ENCODE results near the gene ESR2.

The ESR2 gene

DNA sequence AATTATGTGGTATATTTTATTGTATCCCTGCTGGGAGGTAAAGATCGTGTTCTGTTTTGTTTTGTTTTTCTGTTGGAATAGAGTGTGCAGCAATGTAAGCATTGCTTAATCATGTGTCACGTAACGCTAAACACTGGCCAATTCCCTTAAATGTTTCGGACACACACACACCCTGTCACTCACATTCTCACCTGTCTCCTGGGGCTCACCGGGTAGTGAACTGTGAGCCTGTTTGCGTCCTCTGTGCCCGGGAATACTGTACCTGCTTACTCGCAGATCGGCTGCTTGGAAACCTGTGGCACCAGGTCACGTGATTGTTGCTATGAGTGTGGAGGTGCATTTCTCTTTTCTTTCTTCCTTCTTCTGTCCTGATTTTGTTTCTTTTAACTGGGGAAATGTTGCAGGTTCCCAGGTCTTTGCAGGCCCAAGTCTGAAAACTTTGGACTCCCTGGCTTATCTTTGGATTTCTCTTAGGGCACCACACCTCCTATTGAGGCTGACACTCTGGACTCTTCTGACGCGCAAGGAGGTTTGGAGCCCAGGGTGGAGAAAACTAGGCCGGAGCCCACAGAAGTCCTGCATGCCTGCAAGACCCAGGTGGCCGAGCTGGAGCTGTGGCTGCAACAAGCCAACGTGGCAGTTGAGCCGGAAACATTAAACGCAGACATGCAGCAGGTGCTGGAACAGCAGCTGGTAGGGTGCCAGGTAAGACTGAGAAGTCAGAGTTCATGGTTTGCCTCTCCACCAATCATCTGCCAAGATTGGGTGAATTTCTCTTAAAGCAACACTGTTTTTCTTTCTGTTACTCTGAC is 181.1 kb downstream of the ESR2 start:
- no peak for TF ChIP-seq GATA1 (IDR thresholded peaks at IDR 0.05; ENCODE audit: low read depth, low read length)
- TF ChIP-seq POLR2A (IDR thresholded peaks at IDR 0.05; ENCODE audit: low read length) = no peak
- DNase-seq = no peak

- TF ChIP-seq GATA1 (IDR thresholded peaks at IDR 0.05; ENCODE audit: low read depth, low read length) (no peak), POLR2A (IDR thresholded peaks at IDR 0.05; ENCODE audit: low read length) (no peak)
- DNase-seq = no peak
Observed at GRCh38 chr14:64110802-64111201, 183.4 kb downstream of the ESR2 start.

- no peak for DNase-seq
- no peak for TF ChIP-seq POLR2A (IDR thresholded peaks at IDR 0.05; ENCODE audit: low read length)
- no peak for TF ChIP-seq GATA1 (IDR thresholded peaks at IDR 0.05; ENCODE audit: low read depth, low read length)
Observed at GRCh38 chr14:64109819-64110554, 184.2 kb downstream of the ESR2 start.

GRCh38 chr14:64107438-64107837 is 186.7 kb downstream of the ESR2 start:
- TF ChIP-seq POLR2A (IDR thresholded peaks at IDR 0.05; ENCODE audit: low read length) = no peak
- no peak for DNase-seq

DNA sequence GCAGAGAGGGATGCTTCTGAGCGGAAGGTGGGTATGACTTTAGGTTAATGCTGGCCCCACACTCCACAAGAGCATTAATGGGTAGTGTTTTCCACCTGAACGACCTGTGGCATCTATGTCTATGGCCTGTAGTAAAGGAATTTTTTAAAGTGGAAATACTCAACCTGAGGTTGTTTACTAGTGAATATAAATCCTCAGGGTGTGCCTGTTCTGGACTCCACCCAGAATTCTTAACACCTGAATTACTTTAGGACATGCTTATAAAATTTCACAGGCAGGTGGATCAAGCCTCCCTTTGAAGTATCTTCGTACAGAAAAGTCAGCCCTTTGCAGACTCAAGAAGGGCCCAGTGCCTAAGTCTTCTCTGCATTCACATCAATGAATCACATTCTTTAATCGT is 196.1 kb downstream of the ESR2 start:
- TF ChIP-seq POLR2A (IDR thresholded peaks at IDR 0.05; ENCODE audit: low read length) (no peak), GATA1 (IDR thresholded peaks at IDR 0.05; ENCODE audit: low read depth, low read length) (no peak)
- no peak for DNase-seq

GRCh38 chr14:64095620-64096019 is 198.6 kb downstream of the ESR2 start:
- no peak for TF ChIP-seq GATA1 (IDR thresholded peaks at IDR 0.05; ENCODE audit: low read depth, low read length)
- TF ChIP-seq POLR2A (IDR thresholded peaks at IDR 0.05; ENCODE audit: low read length) = no peak
- no peak for DNase-seq

DNA sequence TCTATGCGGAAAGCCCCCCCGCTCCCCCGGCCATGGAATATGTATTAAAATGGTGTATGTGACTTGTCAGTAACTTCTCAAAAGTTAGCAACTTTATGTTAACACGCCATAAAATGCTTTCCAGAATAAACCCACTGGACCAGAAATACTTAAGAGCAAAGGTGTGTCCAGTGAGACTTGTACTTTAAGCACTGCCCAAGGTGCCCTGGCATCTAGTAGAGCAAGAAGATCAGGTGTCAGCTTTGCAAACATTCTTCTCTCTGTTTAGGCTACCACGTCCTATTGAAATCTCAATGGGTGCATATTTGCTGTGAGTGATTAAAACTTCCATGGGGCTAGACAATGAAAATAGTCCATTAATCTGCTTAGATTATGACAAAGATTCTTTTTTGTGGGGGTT is 201.2 kb downstream of the ESR2 start:
- DNase-seq = no peak
- TF ChIP-seq GATA1 (IDR thresholded peaks at IDR 0.05; ENCODE audit: low read depth, low read length) (no peak), POLR2A (IDR thresholded peaks at IDR 0.05; ENCODE audit: low read length) (no peak)

DNA sequence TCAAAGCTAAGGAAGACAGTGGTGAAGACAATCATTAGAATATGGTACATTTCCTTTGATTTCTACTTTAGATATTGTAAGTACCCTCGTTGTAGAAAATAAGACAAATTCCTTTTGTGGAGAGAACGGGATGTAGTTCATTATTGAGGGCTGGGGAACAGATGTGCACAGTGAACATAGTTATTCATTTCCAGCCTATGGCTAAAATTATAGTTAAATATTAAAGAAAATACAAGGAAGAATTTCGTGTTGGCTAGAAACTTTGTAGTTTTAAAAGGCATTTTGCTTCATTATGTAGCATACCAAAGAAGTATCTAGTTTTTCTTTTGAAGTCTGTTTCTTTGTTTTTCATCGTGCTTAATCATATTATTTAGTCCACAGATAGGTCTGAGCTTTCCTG is 201.8 kb downstream of the ESR2 start:
- no peak for DNase-seq
- TF ChIP-seq POLR2A (IDR thresholded peaks at IDR 0.05; ENCODE audit: low read length) (no peak), GATA1 (IDR thresholded peaks at IDR 0.05; ENCODE audit: low read depth, low read length) (no peak)

DNA sequence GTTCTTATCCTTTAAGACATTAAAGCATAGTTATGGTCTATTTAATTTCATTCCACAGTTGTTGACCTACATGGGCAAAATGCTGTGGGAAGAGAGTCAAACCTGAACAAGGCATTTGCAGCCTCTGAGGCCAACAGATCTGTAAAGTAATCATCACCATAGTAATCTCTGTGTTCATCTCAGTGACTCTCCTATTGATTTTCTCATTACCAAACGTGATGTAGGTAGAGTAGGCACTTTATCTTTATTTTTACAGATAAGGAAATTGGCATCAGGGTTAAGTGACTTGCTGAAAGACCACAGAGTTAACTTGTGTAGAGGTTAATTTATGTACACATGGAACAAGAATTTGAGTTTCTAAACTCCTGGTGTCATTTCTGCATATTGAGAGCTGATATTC is 203.0 kb downstream of the ESR2 start:
- no peak for DNase-seq
- TF ChIP-seq GATA1 (IDR thresholded peaks at IDR 0.05; ENCODE audit: low read depth, low read length) (no peak), POLR2A (IDR thresholded peaks at IDR 0.05; ENCODE audit: low read length) (no peak)

GRCh38 chr14:64089920-64090319 is 204.3 kb downstream of the ESR2 start:
- TF ChIP-seq POLR2A (IDR thresholded peaks at IDR 0.05; ENCODE audit: low read length) (no peak), GATA1 (IDR thresholded peaks at IDR 0.05; ENCODE audit: low read depth, low read length) (no peak)
- no peak for DNase-seq

DNA sequence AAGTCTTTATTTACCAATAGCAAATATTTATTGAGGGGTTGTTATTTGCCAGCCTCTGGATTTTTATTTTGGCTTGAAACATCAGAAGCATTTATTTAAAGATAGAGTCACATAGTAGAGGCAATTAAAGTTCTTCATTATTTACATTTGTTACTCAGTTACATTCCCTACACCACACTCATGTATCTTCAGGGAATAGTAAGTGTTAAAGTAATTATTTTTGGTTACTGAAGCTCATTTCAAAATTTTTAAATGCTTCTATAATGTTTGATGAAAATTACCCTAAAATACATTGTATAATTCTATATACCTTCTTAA is 205.6 kb downstream of the ESR2 start:
- TF ChIP-seq POLR2A (IDR thresholded peaks at IDR 0.05; ENCODE audit: low read length) (no peak), GATA1 (IDR thresholded peaks at IDR 0.05; ENCODE audit: low read depth, low read length) (no peak)
- DNase-seq = no peak

- TF ChIP-seq POLR2A (IDR thresholded peaks at IDR 0.05; ENCODE audit: low read length) = no peak
- TF ChIP-seq GATA1 (IDR thresholded peaks at IDR 0.05; ENCODE audit: low read depth, low read length) = no peak
- no peak for DNase-seq
Observed at GRCh38 chr14:64082837-64083236, 211.3 kb downstream of the ESR2 start.

DNA sequence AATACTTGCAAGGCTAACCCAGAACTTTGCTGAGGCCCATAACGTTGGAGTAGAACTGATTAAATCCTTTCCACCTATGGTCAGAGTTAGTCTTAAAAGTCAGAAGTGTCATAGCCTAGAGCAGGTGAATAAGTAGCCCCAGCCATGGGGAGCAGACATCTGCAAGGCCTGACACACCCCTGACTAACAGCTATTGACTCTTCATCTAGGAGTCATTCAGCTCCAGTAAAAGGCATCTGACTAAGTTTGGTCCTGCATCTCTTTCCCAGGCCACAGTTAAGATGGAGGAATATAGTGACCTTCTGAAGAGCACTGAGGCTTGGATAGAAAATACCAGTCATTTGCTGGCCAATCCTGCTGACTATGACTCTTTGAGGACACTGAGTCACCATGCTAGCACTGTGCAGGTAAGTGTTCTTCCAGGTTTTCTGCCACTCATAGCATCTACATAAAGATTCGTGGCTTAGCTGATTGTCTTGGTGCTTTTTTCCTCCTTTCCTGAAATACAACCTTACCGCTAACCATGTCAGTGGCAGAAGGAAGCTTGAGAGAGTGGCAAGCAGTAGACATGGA is 212.9 kb downstream of the ESR2 start:
- DNase-seq = no peak
- no peak for TF ChIP-seq GATA1 (IDR thresholded peaks at IDR 0.05; ENCODE audit: low read depth, low read length)

- no peak for TF ChIP-seq GATA1 (IDR thresholded peaks at IDR 0.05; ENCODE audit: low read depth, low read length)
- no peak for TF ChIP-seq POLR2A (IDR thresholded peaks at IDR 0.05; ENCODE audit: low read length)
Observed at GRCh38 chr14:64080452-64080851, 213.7 kb downstream of the ESR2 start.

GRCh38 chr14:64075613-64076005 is 218.6 kb downstream of the ESR2 start:
- TF ChIP-seq POLR2A (IDR thresholded peaks at IDR 0.05; ENCODE audit: low read length) (no peak), GATA1 (IDR thresholded peaks at IDR 0.05; ENCODE audit: low read depth, low read length) (no peak)
- no peak for DNase-seq

More at GRCh38 chr14:64080452-64080851, 213.7 kb downstream of the ESR2 start:
- DNase-seq = no peak

Data from erythroblast (primary cell).